Measurements from ENCODE around the gene KRT39.

The KRT39 gene

DNA sequence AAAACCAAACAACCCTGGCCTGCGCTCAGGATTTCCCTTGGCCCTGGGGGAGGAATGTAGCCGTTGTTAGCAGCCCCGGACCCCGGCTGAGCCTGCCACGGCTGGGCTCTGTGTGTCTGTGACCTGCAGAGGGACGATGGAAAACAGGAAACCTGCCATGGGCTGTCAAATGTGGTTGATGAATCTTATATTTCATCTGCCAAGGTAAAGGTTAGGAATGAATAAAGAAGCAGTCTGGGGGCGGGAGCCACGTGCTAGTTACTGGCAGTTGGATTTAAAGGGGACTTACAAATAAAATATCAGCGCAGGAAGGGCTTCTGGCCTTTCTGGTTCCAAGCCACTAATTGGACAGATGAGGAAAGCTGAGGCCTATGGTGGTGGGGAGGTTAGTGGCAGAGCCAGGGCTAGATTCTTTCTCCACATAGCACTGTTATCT lies 29.3 kb downstream of the KRT39 start, which contains the start of gene KRT23:
Gene KRT23 (minus strand): TSS at position 263 of the 436 bp plus-strand sequence. CDS start 1,043 bp downstream, outside the sequence.
- no peak for DNase-seq (ENCODE audit: low read depth)
- H3K4me3 ChIP-seq (ENCODE audit: low read length), result no peak within 1 kb of the TSS
- TF ChIP-seq CTCF (IDR thresholded peaks at IDR 0.05; ENCODE audit: insufficient read depth, low read depth, low read length, missing control alignments), result no peak

DNA sequence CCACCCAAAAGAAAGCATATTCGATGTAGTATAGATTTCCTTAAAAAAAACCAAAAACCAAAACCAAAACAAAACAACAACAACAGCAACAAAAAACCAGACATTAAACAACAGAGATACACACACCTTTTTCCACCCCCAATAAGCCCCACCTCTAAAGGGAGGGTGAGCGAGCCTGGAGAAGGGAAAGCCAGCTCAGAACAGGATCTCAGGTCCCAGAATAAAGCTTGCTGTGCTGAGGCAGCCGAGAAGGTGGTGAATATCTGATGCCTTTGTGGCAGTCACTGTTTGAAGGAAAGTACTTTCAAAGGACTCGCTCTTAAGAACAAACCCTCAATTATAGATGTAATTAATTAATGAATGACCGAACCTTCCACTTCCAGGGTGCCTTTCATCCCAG lies 29.8 kb downstream of the KRT39 start:
- DNase-seq (ENCODE audit: low read depth), result no peak
- no peak overlapping the region for H3K4me3 ChIP-seq (ENCODE audit: low read length)
- TF ChIP-seq CTCF (IDR thresholded peaks at IDR 0.05; ENCODE audit: insufficient read depth, low read depth, low read length, missing control alignments), result no peak

- H3K4me3 ChIP-seq (ENCODE audit: low read length), result no peak overlapping the region
- TF ChIP-seq CTCF (IDR thresholded peaks at IDR 0.05; ENCODE audit: insufficient read depth, low read depth, low read length, missing control alignments), result no peak
- DNase-seq (ENCODE audit: low read depth), result peak; percentile 83
Observed at GRCh38 chr17:40936437-40936971, 30.2 kb downstream of the KRT39 start.

GRCh38 chr17:40935624-40936023 lies 31.1 kb downstream of the KRT39 start:
- no peak overlapping the region for H3K4me3 ChIP-seq (ENCODE audit: low read length)
- no peak for TF ChIP-seq CTCF (IDR thresholded peaks at IDR 0.05; ENCODE audit: insufficient read depth, low read depth, low read length, missing control alignments)
- DNase-seq (ENCODE audit: low read depth), result no peak

DNA sequence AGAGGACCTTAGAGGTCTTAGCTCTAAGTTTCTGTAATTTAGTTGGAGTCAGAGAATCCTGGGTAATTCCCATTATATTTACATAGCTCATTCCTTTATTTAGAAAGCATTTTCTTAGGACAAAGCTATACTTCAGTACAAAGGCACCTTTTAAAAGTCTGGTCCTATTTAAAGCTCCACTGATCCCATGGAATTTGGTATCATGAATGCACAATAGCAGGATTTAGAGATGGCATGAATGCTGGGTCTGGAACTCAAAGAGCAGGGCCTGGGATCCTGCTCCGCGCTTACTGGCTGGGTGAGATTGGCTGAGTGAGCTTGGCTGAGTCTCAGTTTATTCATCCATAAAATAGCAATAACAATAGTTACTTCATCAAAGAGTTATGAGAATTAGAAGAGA lies 34.1 kb downstream of the KRT39 start:
- DNase-seq (ENCODE audit: low read depth), result no peak
- TF ChIP-seq CTCF (IDR thresholded peaks at IDR 0.05; ENCODE audit: insufficient read depth, low read depth, low read length, missing control alignments), result no peak
- no peak overlapping the region for H3K4me3 ChIP-seq (ENCODE audit: low read length)

DNA sequence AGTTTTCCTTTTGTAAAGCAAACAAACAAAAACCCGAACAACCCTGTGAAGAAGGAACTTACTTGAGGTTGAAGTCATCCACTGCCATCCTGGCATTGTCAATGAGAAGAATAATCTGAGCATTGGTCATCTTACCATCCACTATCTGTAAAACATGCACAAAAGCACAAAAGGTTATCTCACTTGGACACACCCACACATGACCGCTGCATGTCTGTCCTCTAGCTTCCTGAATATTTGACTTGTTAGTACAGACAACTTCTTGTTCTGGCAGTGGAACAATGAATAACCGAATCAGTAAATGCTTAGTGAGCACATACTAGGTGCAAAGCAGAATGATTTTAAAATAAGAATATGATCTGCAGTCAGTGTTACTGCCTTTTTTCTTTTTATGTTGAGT lies 35.4 kb downstream of the KRT39 start:
- no peak overlapping the region for H3K4me3 ChIP-seq (ENCODE audit: low read length)
- no peak for TF ChIP-seq CTCF (IDR thresholded peaks at IDR 0.05; ENCODE audit: insufficient read depth, low read depth, low read length, missing control alignments)
- peak; percentile 60 for DNase-seq (ENCODE audit: low read depth)

DNA sequence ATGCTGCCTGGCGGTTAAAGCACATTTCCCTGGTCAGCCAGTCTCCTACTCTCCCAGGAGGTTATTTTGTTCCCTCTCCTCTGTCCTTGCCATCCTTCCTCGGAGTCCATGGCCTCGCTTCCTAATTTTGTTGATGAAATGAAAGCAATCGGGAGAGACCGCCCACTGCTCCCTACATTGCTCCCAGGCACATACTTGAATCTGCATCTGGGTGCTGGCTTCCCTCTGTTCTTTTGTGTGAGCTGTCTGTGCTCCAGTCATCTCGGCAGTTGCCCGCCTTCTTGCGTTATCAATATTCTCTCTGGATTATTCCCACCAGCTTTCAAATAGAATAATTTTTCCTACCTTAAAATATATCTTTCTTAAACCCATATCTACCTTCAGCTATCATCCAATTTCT lies 40.4 kb downstream of the KRT39 start:
- TF ChIP-seq CTCF (IDR thresholded peaks at IDR 0.05; ENCODE audit: insufficient read depth, low read depth, low read length, missing control alignments), result no peak
- no peak overlapping the region for H3K4me3 ChIP-seq (ENCODE audit: low read length)
- no peak for DNase-seq (ENCODE audit: low read depth)

All from epithelial cell of esophagus (primary cell).